ENCODE results near the gene BOD1L1. TPM values are rescaled to one million over a fixed set of nuclear protein-coding genes. Genes with fewer than 3 reads are reported as not detected.

BOD1L1 gene
- total and polyA plus RNA-seq, 2 experiments from 2014 or later, result 18.2 to 43.2 TPM

DNA sequence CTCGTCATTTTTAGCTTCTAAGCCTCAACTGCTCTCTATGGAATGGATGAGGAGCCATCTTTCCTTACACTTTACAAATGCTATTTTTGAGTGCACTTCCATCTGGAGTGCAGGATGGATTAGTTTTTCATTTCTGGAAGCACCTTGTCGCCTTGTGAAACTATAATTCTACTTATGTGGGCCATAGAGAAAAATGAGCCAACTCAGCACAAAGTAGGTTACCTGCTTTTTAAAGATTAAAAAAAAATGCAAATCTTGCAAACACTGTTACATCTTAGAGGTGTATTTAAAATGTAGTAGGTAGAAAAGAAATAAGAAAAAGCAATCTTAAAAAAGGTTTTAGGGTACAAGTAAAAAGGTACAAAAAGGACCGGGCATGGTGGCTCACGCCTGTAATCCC is 10.9 kb downstream of the BOD1L1 start:
- no peak overlapping the region for H3K4me3 Mint-ChIP-seq
- H4K20me1 ChIP-seq (replicated peaks; ENCODE audit: insufficient read depth), result peaks cover 24% of the 10 kb centered on the region
- H3K9me2 ChIP-seq (ENCODE audit: insufficient read depth), result no peaks in the 10 kb centered on the region
- no peak for DNase-seq (ENCODE audit: low spot score)
- peaks cover 29% of the 10 kb centered on the region for H3K36me3 ChIP-seq (ENCODE audit: insufficient read depth)
- no peaks in the 10 kb centered on the region for H3F3A ChIP-seq (replicated peaks; ENCODE audit: low read depth)
- TF ChIP-seq POLR2AphosphoS5 (IDR thresholded peaks at IDR 0.05; ENCODE audit: low read depth) (no peak), NANOG (IDR thresholded peaks at IDR 0.05; ENCODE audit: borderline replicate concordance) (no peak), ZNF114 (CRISPR knock-in tag; IDR thresholded peaks at IDR 0.05) (no peak), EZH2 (IDR thresholded peaks at IDR 0.05; ENCODE audit: low read depth, unreplicated experiment) (no peak), CREB1 (CRISPR knock-in tag; IDR thresholded peaks at IDR 0.05; ENCODE audit: low read depth) (no peak), JUNB (IDR thresholded peaks at IDR 0.05; ENCODE audit: unreplicated experiment) (no peak), STAT1 (IDR thresholded peaks at IDR 0.05; ENCODE audit: unreplicated experiment) (no peak), EZH2phosphoT487 (IDR thresholded peaks at IDR 0.05; ENCODE audit: unreplicated experiment) (no peak), ZNF331 (CRISPR knock-in tag; IDR thresholded peaks at IDR 0.05; ENCODE audit: low read depth) (no peak)
- TF ChIP-seq, protein P1, sequence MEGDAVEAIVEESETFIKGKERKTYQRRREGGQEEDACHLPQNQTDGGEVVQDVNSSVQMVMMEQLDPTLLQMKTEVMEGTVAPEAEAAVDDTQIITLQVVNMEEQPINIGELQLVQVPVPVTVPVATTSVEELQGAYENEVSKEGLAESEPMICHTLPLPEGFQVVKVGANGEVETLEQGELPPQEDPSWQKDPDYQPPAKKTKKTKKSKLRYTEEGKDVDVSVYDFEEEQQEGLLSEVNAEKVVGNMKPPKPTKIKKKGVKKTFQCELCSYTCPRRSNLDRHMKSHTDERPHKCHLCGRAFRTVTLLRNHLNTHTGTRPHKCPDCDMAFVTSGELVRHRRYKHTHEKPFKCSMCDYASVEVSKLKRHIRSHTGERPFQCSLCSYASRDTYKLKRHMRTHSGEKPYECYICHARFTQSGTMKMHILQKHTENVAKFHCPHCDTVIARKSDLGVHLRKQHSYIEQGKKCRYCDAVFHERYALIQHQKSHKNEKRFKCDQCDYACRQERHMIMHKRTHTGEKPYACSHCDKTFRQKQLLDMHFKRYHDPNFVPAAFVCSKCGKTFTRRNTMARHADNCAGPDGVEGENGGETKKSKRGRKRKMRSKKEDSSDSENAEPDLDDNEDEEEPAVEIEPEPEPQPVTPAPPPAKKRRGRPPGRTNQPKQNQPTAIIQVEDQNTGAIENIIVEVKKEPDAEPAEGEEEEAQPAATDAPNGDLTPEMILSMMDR (conservative IDR thresholded peaks at IDR 0.05; ENCODE audit: low read depth in 2 of 2), result no peak
- TF ChIP-seq, protein P2, sequence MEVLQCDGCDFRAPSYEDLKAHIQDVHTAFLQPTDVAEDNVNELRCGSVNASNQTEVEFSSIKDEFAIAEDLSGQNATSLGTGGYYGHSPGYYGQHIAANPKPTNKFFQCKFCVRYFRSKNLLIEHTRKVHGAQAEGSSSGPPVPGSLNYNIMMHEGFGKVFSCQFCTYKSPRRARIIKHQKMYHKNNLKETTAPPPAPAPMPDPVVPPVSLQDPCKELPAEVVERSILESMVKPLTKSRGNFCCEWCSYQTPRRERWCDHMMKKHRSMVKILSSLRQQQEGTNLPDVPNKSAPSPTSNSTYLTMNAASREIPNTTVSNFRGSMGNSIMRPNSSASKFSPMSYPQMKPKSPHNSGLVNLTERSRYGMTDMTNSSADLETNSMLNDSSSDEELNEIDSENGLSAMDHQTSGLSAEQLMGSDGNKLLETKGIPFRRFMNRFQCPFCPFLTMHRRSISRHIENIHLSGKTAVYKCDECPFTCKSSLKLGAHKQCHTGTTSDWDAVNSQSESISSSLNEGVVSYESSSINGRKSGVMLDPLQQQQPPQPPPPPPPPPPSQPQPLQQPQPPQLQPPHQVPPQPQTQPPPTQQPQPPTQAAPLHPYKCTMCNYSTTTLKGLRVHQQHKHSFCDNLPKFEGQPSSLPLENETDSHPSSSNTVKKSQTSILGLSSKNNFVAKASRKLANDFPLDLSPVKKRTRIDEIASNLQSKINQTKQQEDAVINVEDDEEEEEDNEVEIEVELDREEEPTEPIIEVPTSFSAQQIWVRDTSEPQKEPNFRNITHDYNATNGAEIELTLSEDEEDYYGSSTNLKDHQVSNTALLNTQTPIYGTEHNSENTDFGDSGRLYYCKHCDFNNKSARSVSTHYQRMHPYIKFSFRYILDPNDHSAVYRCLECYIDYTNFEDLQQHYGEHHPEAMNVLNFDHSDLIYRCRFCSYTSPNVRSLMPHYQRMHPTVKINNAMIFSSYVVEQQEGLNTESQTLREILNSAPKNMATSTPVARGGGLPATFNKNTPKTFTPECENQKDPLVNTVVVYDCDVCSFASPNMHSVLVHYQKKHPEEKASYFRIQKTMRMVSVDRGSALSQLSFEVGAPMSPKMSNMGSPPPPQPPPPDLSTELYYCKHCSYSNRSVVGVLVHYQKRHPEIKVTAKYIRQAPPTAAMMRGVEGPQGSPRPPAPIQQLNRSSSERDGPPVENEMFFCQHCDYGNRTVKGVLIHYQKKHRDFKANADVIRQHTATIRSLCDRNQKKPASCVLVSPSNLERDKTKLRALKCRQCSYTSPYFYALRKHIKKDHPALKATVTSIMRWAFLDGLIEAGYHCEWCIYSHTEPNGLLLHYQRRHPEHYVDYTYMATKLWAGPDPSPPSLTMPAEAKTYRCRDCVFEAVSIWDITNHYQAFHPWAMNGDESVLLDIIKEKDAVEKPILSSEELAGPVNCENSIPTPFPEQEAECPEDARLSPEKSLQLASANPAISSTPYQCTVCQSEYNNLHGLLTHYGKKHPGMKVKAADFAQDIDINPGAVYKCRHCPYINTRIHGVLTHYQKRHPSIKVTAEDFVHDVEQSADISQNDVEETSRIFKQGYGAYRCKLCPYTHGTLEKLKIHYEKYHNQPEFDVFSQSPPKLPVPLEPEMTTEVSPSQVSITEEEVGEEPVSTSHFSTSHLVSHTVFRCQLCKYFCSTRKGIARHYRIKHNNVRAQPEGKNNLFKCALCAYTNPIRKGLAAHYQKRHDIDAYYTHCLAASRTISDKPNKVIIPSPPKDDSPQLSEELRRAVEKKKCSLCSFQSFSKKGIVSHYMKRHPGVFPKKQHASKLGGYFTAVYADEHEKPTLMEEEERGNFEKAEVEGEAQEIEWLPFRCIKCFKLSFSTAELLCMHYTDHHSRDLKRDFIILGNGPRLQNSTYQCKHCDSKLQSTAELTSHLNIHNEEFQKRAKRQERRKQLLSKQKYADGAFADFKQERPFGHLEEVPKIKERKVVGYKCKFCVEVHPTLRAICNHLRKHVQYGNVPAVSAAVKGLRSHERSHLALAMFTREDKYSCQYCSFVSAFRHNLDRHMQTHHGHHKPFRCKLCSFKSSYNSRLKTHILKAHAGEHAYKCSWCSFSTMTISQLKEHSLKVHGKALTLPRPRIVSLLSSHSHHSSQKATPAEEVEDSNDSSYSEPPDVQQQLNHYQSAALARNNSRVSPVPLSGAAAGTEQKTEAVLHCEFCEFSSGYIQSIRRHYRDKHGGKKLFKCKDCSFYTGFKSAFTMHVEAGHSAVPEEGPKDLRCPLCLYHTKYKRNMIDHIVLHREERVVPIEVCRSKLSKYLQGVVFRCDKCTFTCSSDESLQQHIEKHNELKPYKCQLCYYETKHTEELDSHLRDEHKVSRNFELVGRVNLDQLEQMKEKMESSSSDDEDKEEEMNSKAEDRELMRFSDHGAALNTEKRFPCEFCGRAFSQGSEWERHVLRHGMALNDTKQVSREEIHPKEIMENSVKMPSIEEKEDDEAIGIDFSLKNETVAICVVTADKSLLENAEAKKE (CRISPR knock-in tag; IDR thresholded peaks at IDR 0.05), result no peak
- TF ChIP-seq, protein P3, sequence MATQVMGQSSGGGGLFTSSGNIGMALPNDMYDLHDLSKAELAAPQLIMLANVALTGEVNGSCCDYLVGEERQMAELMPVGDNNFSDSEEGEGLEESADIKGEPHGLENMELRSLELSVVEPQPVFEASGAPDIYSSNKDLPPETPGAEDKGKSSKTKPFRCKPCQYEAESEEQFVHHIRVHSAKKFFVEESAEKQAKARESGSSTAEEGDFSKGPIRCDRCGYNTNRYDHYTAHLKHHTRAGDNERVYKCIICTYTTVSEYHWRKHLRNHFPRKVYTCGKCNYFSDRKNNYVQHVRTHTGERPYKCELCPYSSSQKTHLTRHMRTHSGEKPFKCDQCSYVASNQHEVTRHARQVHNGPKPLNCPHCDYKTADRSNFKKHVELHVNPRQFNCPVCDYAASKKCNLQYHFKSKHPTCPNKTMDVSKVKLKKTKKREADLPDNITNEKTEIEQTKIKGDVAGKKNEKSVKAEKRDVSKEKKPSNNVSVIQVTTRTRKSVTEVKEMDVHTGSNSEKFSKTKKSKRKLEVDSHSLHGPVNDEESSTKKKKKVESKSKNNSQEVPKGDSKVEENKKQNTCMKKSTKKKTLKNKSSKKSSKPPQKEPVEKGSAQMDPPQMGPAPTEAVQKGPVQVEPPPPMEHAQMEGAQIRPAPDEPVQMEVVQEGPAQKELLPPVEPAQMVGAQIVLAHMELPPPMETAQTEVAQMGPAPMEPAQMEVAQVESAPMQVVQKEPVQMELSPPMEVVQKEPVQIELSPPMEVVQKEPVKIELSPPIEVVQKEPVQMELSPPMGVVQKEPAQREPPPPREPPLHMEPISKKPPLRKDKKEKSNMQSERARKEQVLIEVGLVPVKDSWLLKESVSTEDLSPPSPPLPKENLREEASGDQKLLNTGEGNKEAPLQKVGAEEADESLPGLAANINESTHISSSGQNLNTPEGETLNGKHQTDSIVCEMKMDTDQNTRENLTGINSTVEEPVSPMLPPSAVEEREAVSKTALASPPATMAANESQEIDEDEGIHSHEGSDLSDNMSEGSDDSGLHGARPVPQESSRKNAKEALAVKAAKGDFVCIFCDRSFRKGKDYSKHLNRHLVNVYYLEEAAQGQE (IDR thresholded peaks at IDR 0.05; ENCODE audit: unreplicated experiment), result no peak
- TF ChIP-seq, protein P4, sequence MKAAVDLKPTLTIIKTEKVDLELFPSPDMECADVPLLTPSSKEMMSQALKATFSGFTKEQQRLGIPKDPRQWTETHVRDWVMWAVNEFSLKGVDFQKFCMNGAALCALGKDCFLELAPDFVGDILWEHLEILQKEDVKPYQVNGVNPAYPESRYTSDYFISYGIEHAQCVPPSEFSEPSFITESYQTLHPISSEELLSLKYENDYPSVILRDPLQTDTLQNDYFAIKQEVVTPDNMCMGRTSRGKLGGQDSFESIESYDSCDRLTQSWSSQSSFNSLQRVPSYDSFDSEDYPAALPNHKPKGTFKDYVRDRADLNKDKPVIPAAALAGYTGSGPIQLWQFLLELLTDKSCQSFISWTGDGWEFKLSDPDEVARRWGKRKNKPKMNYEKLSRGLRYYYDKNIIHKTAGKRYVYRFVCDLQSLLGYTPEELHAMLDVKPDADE (IDR thresholded peaks at IDR 0.05), result no peak
- H3K4me2 ChIP-seq, result no peak overlapping the region
- H3K4me3 ChIP-seq, result no peak overlapping the region
- no peaks in the 10 kb centered on the region for H3K4me1 ChIP-seq (ENCODE audit: insufficient read depth)
- H3K27me3 ChIP-seq (ENCODE audit: insufficient read depth), result no peaks in the 10 kb centered on the region
- H3K4me1 Mint-ChIP-seq, result no peaks in the 10 kb centered on the region
- no peak for ATAC-seq
- H3K27me3 Mint-ChIP-seq (ENCODE audit: insufficient read depth, low read depth, poor library complexity), result no peaks in the 10 kb centered on the region
- H3K27ac Mint-ChIP-seq, result no peak overlapping the region
- no peak overlapping the region for H3K27ac ChIP-seq (ENCODE audit: low read depth)
- H3K36me3 Mint-ChIP-seq (ENCODE audit: low read depth), result peaks cover 28% of the 10 kb centered on the region
- no peak overlapping the region for H2AFZ ChIP-seq
- peaks cover 14% of the 10 kb centered on the region for H3K79me2 ChIP-seq (replicated peaks; ENCODE audit: insufficient read depth)
- no peaks in the 10 kb centered on the region for H3K9me3 Mint-ChIP-seq
